ENCODE data around the gene SOCS7. TPM values are rescaled to one million over a fixed set of nuclear protein-coding genes. Genes with fewer than 3 reads are reported as not detected.

Gene SOCS7
- total and polyA plus RNA-seq, 2 experiments from 2014 or later, result 5.0 to 29.2 TPM

- TF ChIP-seq ZNF331 (CRISPR knock-in tag; IDR thresholded peaks at IDR 0.05; ENCODE audit: low read depth), result no peak
- TF ChIP-seq CTCF (conservative IDR thresholded peaks at IDR 0.05; ENCODE audit: low read depth in 2 of 2), result no peak
- no peak for TF ChIP-seq EZH2 (IDR thresholded peaks at IDR 0.05; ENCODE audit: low read depth, unreplicated experiment)
Measured at GRCh38 chr17:38428643-38429371, 77.2 kb downstream of the SOCS7 start (continued).

GRCh38 chr17:38429476-38430100 lies 77.9 kb downstream of the SOCS7 start:
- H3K9me2 ChIP-seq (ENCODE audit: insufficient read depth), result no peaks in the 10 kb centered on the region
- peaks cover 82% of the 10 kb centered on the region for H3K79me2 ChIP-seq (replicated peaks; ENCODE audit: insufficient read depth)
- H3K4me3 ChIP-seq, result peak overlapping the region; percentile 87
- Mint-ChIP-seq H3K9me3 (no peaks in the 10 kb centered on the region; the same call in 2 of the 3 replicates), H3K4me3 (peak overlapping the region; percentile 70), H3K27me3 (ENCODE audit: insufficient read depth, low read depth, poor library complexity) (peaks cover 23% of the 10 kb centered on the region), H3K36me3 (ENCODE audit: low read depth) (peaks cover 12% of the 10 kb centered on the region; the same call in 2 of the 3 replicates), H3K27ac (peak overlapping the region; percentile 15; the same call in 1 of the 2 replicates), H3K4me1 (peaks cover 65% of the 10 kb centered on the region)
- H3K4me1 ChIP-seq (ENCODE audit: insufficient read depth), result peaks cover 50% of the 10 kb centered on the region
- peaks cover 14% of the 10 kb centered on the region; the same call in 1 of the 2 replicates for H3F3A ChIP-seq (replicated peaks; ENCODE audit: low read depth)
- ATAC-seq (no peak), DNase-seq (ENCODE audit: low spot score) (no peak)
- no peaks in the 10 kb centered on the region for H3K27me3 ChIP-seq (ENCODE audit: insufficient read depth)
- H2AFZ ChIP-seq, result no peak overlapping the region
- H3K36me3 ChIP-seq (ENCODE audit: insufficient read depth), result no peaks in the 10 kb centered on the region
- peaks cover 15% of the 10 kb centered on the region for H4K20me1 ChIP-seq (replicated peaks; ENCODE audit: insufficient read depth)
- H3K4me2 ChIP-seq, result peak overlapping the region; percentile 94
- 0 out of 2 replicates have a peak overlapping the region, but pooled peaks have one; percentile 50 for H3K27ac ChIP-seq (ENCODE audit: low read depth)
- TF ChIP-seq POLR2AphosphoS5 (IDR thresholded peaks at IDR 0.05; ENCODE audit: low read depth) (no peak), EZH2 (IDR thresholded peaks at IDR 0.05; ENCODE audit: low read depth, unreplicated experiment) (no peak), EZH2phosphoT487 (IDR thresholded peaks at IDR 0.05; ENCODE audit: unreplicated experiment) (no peak), NANOG (IDR thresholded peaks at IDR 0.05; ENCODE audit: borderline replicate concordance) (no peak), ZNF331 (CRISPR knock-in tag; IDR thresholded peaks at IDR 0.05; ENCODE audit: low read depth) (no peak), ETS1 (IDR thresholded peaks at IDR 0.05) (no peak), ZNF462 (CRISPR knock-in tag; IDR thresholded peaks at IDR 0.05) (no peak), REST (IDR thresholded peaks at IDR 0.05; ENCODE audit: unreplicated experiment) (no peak), CREB1 (CRISPR knock-in tag; IDR thresholded peaks at IDR 0.05; ENCODE audit: low read depth) (no peak)
